SIG-M5 treated with dmso at 0.1 percent for 504 hours (cell line): ENCODE data around the gene C10orf67.
"Not testable (repeated sequence)": the region's sequence is repeated elsewhere in the genome, so short reads cannot be mapped to it uniquely, and the experiment has no call there.

Experiments used
- DNase-seq: peaks from one replicate; lab custom pipeline; 2025; ENCODE audit not compliant: unreplicated experiment; lab: John Stamatoyannopoulos, UW

Gene C10orf67

GRCh38 chr10:23362879-23363792 is 18.5 kb upstream of the C10orf67 start:
- DNase-seq, result no peak

DNA sequence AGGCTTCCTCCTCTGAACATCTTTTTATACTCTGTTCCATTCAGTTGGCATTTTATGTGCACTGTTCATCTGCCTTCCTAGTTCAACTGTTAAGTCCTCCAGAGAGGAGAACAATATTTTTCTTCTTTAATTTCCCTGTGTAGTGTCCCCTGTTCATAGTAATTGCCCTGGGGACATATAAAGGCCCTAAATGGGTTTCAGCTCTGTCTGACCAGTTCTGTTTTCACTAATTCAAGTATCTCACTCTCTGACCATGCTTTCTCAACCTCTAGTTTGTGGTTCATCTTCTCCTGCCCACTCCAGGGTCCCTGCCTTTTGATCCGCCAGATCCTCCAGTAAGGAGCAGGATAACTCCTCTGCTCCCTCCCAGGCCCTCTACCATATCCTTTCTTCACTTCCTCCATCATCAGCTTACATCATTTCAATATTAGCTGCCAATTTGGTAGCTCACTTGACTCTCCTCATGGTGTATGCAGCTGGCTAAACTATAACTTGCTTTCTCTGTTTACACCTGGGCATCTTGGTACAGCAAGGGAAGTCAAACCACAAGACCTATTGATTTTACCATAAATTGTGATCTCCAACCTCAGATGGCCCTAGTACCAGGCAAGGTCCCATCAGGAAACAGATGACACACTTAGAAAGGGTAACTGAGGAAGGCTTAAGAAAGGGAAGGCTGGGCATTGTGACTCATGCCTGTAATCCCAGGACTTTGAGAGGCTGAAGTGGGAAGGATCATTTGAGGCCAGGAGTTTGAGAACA is 17.7 kb upstream of the C10orf67 start:
- DNase-seq, result no peak

- DNase-seq, result no peak
Measured at GRCh38 chr10:23361665-23362064, 17.1 kb upstream of the C10orf67 start.

DNA sequence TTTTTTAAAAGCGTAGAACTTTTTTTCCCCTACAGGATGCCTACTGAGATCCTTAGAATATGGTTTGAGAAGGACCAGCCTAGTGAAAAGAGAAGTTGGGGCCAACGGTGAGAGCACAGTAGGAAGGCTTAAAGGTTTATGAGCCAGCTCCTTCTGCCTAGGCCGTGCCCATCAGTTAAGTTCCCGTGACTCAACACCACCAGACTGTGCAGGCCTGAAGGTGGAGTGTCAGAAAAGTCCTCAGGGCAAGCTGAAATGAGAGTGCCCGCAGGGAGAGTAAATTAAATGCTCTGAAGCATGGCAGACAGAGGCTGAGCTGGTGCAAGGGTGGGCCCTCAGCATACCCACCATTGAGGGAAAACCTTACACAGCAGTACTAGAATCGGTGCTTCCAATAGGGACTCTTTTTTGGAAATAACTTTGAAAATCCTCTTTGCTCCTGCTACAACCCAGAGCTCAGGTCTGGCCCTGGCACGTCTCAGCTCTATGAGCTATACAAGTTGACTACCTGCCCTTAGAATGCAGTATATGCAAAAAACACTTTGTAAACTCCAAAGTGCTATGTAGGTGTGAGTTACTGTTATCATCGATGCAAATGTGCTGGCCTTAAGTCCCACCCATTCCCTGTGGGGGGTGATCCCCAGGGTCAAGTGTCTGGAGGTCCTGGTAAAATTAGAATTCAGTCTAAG is 15.2 kb upstream of the C10orf67 start:
- DNase-seq, result no peak

DNA sequence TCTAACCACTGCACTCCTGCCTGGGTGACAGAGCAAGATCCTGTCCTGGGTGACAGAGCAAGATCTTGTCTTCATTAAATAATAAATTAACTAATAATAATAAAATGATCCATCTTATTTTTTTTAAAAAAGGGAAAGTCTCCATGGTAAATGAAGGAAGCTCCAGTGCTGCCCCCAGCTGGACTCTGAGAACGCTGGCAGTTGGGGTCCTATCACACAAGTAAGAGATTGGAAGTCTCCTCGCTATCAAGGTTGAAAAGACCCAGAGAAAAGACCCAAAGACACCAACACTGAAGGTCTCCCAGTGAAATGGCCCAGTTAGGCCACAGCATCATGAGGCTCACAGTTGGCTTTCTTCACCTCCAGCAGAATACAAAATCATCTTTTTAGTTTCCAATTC is 13.8 kb upstream of the C10orf67 start:
- no peak for DNase-seq

DNA sequence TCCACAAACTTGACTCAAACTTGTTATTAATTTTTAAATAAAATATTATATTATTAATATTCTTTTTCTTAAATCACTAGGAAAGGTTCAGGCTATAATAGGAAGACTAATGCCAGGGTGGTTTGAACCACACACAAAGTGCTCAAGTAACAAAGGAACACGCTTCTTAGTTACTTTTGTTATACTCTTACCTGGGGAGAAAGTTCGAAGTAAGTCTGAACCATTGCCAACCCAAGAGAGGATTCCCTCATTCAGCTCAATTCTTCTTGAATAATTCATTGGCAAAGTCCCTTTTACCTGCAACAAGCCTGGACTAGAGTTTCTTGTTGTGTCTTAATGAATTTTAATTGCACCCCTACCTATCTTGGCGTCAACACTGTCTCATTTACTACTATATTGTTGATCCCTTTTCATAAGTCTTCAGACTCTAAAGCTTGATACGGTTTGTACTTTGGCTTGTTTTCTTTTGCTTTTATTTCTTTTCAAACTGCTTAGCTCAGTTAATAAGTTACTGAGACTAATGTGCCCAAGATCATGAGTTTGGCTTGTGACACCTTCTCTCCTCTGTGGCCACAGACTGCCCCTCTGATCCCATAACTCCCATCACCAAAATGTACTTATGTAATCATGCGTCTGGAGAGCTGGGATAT is 10.2 kb upstream of the C10orf67 start:
- no peak for DNase-seq

GRCh38 chr10:23351926-23352519 is 7.4 kb upstream of the C10orf67 start:
- DNase-seq, result no peak

GRCh38 chr10:23350706-23351105 is 6.1 kb upstream of the C10orf67 start:
- DNase-seq, result not testable (repeated sequence)

DNA sequence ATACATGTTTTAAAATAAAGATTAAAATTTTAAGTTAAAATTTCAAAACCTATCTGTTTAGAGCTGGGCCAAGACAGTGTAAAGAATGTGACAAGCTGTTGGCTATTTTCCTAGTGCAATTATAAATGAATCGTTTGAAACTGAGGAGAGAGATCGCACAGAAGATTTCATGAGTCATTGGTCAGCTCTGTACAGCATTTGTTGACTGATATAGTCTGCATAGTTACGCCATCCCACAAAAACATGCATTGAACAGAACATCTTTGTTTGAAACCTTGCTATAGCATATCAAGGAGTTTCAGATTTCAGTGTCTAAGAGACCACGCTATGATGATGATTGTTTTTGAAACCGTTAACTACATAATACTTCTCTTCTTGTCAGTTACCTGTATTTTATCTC is 1.3 kb upstream of the C10orf67 start:
- peak; percentile 11 for DNase-seq

- no peak for DNase-seq
Measured at GRCh38 chr10:23343591-23344240, 881 bp downstream of the C10orf67 start.

DNA sequence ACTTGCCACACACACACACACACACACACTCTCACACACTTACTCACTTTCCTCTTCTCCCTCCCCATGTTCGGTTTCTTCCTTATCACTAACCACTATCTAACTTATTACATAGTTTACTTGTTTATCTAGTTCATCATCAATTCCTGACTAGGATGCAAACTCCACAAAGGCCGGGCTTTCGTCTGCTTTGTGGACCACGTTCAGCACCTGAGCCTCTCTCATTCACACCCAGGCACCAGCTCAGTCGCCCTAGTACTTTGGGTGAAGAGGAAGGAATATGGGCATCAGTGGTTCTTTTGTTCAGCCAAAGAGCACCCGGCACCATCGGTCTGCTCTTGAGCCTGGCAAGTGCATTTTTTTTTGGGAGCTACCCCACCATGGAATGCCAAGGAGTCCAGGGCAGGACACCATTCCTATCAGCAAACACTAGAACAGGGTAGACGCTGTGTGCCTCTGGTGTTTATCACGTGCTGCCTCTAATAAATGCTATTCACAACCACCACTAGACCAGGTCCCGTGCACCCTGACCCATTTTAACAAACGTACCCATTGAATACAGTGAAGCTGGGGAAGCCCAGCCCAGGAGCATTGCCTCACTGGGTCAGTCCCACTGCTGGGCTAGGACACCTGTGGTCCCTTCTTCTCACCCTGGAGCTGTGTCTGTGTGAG is 2.2 kb downstream of the C10orf67 start:
- DNase-seq, result no peak

- no peak for DNase-seq
Measured at GRCh38 chr10:23341004-23341403, 3.6 kb downstream of the C10orf67 start.

- DNase-seq, result no peak
Measured at GRCh38 chr10:23340354-23340753, 4.2 kb downstream of the C10orf67 start.

GRCh38 chr10:23338886-23339285 is 5.7 kb downstream of the C10orf67 start:
- no peak for DNase-seq

DNA sequence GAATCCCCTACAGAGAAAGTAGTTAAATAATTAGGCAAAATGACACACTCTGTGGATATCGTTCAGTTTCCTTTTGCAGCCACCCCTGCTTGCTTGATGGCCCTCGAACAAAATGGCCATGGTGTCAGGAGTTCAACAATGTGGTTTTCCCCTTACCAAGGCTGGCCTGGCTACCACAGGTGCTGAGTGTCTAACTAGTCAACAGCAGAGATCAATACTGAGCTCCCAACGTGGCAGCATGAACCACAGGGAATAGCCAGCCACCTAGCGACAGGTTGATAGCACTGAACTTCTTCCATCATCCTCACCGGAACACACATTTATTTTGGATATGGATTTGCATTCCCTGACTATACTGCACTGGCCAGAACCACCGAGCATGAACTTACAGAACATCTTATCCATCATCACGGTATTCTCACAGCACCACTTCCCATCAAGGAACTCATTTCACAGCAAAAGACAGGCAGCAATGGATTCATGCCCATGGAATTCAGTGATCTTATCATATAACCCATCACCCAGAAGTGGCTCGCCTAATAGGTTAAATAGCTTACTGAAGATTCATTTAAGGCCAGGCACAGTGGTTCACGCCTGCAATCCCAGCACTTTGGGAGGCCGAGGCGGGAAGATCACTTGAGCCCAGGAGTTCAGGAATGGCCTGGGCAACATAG is 6.3 kb downstream of the C10orf67 start:
- peak; percentile 13 for DNase-seq

- DNase-seq, result no peak
Measured at GRCh38 chr10:23337616-23338015, 7.0 kb downstream of the C10orf67 start.

GRCh38 chr10:23331567-23332301 is 12.9 kb downstream of the C10orf67 start:
- peak; percentile 16 for DNase-seq

- DNase-seq, result no peak
Measured at GRCh38 chr10:23330948-23331347, 13.6 kb downstream of the C10orf67 start.
